ENCODE data around the gene ARHGAP26.

DNA sequence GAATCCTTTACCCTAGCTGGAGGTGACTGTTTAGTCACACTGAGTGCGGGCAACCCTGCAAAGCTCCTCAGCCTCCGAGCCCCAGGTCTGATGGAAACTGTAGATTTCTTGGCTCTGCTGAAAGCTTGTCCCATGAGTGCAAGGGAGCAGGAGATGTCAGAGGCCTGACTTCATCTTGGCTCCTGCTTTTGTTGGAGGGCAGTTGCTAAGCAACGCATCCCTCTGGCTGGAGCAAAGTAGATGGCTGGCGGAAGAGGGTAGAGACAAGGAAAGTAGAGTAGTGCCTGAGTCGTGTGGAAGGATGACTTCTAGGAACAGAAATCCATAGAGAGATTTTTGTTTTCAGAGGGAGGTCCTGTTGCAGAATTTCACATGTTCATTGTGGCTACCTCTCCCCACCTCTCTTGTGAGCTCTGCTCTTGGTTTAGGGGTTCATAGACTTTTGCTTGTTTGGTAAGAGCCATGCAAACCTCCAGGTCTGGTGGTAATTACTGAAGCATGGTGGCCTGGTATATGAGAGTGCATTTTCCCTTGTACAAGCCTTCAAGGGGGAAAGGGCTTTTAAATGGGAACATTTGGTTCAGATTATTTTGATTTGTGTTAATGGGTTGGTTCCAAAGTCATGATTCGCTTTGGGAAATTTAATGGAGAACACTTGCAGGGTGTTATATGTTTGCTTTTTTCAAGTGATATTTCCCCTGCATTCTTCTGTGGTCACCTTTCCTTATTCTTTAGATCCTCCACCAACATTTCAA is 71.5 kb downstream of the ARHGAP26 start:
- TF ChIP-seq TAF1 (conservative IDR thresholded peaks at IDR 0.05) (no peak), RAD21 (IDR thresholded peaks at IDR 0.05) (no peak), SP1 (IDR thresholded peaks at IDR 0.05) (no peak), JUND (IDR thresholded peaks at IDR 0.05) (no peak), YY1 (IDR thresholded peaks at IDR 0.05) (no peak), GABPA (IDR thresholded peaks at IDR 0.05 in 1 of 2, conservative IDR thresholded peaks at IDR 0.05 in 1 of 2) (no peak), FOXA1 (IDR thresholded peaks at IDR 0.05) (no peak), HNF4G (IDR thresholded peaks at IDR 0.05) (no peak), RXRA (IDR thresholded peaks at IDR 0.05) (no peak)
- TF ChIP-seq, protein P1, sequence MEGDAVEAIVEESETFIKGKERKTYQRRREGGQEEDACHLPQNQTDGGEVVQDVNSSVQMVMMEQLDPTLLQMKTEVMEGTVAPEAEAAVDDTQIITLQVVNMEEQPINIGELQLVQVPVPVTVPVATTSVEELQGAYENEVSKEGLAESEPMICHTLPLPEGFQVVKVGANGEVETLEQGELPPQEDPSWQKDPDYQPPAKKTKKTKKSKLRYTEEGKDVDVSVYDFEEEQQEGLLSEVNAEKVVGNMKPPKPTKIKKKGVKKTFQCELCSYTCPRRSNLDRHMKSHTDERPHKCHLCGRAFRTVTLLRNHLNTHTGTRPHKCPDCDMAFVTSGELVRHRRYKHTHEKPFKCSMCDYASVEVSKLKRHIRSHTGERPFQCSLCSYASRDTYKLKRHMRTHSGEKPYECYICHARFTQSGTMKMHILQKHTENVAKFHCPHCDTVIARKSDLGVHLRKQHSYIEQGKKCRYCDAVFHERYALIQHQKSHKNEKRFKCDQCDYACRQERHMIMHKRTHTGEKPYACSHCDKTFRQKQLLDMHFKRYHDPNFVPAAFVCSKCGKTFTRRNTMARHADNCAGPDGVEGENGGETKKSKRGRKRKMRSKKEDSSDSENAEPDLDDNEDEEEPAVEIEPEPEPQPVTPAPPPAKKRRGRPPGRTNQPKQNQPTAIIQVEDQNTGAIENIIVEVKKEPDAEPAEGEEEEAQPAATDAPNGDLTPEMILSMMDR (IDR thresholded peaks at IDR 0.05; ENCODE audit: low read depth, low read length, missing input control), result no peak
- TF ChIP-seq, protein P2, sequence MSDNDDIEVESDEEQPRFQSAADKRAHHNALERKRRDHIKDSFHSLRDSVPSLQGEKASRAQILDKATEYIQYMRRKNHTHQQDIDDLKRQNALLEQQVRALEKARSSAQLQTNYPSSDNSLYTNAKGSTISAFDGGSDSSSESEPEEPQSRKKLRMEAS (IDR thresholded peaks at IDR 0.05), result no peak
- TF ChIP-seq, protein P3, sequence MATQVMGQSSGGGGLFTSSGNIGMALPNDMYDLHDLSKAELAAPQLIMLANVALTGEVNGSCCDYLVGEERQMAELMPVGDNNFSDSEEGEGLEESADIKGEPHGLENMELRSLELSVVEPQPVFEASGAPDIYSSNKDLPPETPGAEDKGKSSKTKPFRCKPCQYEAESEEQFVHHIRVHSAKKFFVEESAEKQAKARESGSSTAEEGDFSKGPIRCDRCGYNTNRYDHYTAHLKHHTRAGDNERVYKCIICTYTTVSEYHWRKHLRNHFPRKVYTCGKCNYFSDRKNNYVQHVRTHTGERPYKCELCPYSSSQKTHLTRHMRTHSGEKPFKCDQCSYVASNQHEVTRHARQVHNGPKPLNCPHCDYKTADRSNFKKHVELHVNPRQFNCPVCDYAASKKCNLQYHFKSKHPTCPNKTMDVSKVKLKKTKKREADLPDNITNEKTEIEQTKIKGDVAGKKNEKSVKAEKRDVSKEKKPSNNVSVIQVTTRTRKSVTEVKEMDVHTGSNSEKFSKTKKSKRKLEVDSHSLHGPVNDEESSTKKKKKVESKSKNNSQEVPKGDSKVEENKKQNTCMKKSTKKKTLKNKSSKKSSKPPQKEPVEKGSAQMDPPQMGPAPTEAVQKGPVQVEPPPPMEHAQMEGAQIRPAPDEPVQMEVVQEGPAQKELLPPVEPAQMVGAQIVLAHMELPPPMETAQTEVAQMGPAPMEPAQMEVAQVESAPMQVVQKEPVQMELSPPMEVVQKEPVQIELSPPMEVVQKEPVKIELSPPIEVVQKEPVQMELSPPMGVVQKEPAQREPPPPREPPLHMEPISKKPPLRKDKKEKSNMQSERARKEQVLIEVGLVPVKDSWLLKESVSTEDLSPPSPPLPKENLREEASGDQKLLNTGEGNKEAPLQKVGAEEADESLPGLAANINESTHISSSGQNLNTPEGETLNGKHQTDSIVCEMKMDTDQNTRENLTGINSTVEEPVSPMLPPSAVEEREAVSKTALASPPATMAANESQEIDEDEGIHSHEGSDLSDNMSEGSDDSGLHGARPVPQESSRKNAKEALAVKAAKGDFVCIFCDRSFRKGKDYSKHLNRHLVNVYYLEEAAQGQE (IDR thresholded peaks at IDR 0.05), result no peak
- TF ChIP-seq, protein P4, sequence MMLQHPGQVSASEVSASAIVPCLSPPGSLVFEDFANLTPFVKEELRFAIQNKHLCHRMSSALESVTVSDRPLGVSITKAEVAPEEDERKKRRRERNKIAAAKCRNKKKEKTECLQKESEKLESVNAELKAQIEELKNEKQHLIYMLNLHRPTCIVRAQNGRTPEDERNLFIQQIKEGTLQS (IDR thresholded peaks at IDR 0.05), result no peak

Measured in liver (tissue), 3 donors.